K562 (cell line): ENCODE measurements around the gene VPS33A. TPM values are rescaled to one million over a fixed set of nuclear protein-coding genes. Genes with fewer than 3 reads are reported as not detected.

ENCODE experiments used
- ADNP ChIP-seq: fragments of 200-800 bp; sonication (Bioruptor generic); IDR thresholded peaks from 2 replicates; pipeline ENCODE4 v1.6.1; 2016; ENCODE audit warnings: missing genetic modification characterization, missing compliant biosample characterization
- BCL6 ChIP-seq: fragments of 250-450 bp; sonication (Bioruptor Pico); IDR thresholded peaks from 2 replicates; pipeline ENCODE4 v1.4.0; 2020
- CBX2 ChIP-seq: fragments of 200-600 bp; sonication (generic); IDR thresholded peaks from one replicate; pipeline ENCODE4 v1.6.1; 2012; ENCODE audit warnings: mild to moderate bottlenecking, low read length, inconsistent platforms; ENCODE audit not compliant: insufficient read depth, poor library complexity, severe bottlenecking
- GATAD2A ChIP-seq: fragments of 450-650 bp; IDR thresholded peaks from 2 replicates; pipeline ENCODE4 v1.6.1; 2017
- MIER1 ChIP-seq: fragments of 450-650 bp; IDR thresholded peaks from 2 replicates; pipeline ENCODE4 v1.6.1; 2016; ENCODE audit warnings: antibody characterized with exemption, mild to moderate bottlenecking, low read depth
- NFXL1 ChIP-seq: fragments of 450-650 bp; formaldehyde crosslinking; IDR thresholded peaks from 2 replicates; pipeline ENCODE4 v1.4.0; 2021; ENCODE audit warnings: mild to moderate bottlenecking
- POLR2AphosphoS2 ChIP-seq: IDR thresholded peaks from 2 replicates; pipeline ENCODE4 v1.6.1; 2012; ENCODE audit warnings: low read length, improper control_type of control experiment
- RCOR1 ChIP-seq, 2 experiments: IDR thresholded peaks; 2 replicates each; pipeline ENCODE4 v1.6.1; 2012; ENCODE audit warnings: low read depth in 2 of 2, low read length in 2 of 2, borderline replicate concordance in 1 of 2, improper control_type of control experiment in 1 of 2
- RFX1 ChIP-seq: fragments of 450-650 bp; IDR thresholded peaks from 2 replicates; pipeline ENCODE4 v1.6.1; 2016; ENCODE audit warnings: mild to moderate bottlenecking, moderate library complexity
- SAP30 ChIP-seq: fragments of 200-600 bp; sonication (generic); IDR thresholded peaks from 2 replicates; pipeline ENCODE4 v1.6.1; 2012; ENCODE audit warnings: borderline replicate concordance, low read depth, mild to moderate bottlenecking, moderate library complexity, low read length, control low read depth, inconsistent platforms; ENCODE audit not compliant: insufficient read depth, poor library complexity, severe bottlenecking
- SMARCB1 ChIP-seq: IDR thresholded peaks from 2 replicates; pipeline ENCODE4 v1.6.1; 2011; ENCODE audit warnings: improper control_type of control experiment, low read depth; ENCODE audit not compliant: insufficient read length
- STAG1 ChIP-seq: sonication (generic); formaldehyde crosslinking; IDR thresholded peaks from 2 replicates; pipeline ENCODE4 v1.5.0; 2020; ENCODE audit warnings: missing genetic modification reagents, borderline replicate concordance
- ZBTB17 ChIP-seq: fragments of 450-650 bp; formaldehyde crosslinking; IDR thresholded peaks from 2 replicates; pipeline ENCODE4 v1.4.0; 2020; ENCODE audit warnings: mild to moderate bottlenecking
- ZFP36 ChIP-seq: fragments of 150-350 bp; IDR thresholded peaks from 2 replicates; pipeline ENCODE4 v1.6.1; 2018; ENCODE audit warnings: low read length, low read depth; ENCODE audit not compliant: partially characterized antibody
- ZNF133 ChIP-seq: fragments of 250-450 bp; sonication (Bioruptor Pico); IDR thresholded peaks from 2 replicates; pipeline ENCODE4 v1.4.0; 2020; ENCODE audit warnings: mild to moderate bottlenecking
- ZNF175 ChIP-seq: fragments of 200-800 bp; sonication (Bioruptor generic); IDR thresholded peaks from 2 replicates; pipeline ENCODE4 v1.6.1; 2016; ENCODE audit warnings: low read depth, mild to moderate bottlenecking, missing genetic modification characterization, missing compliant biosample characterization
- ZNF3 ChIP-seq: fragments of 250-450 bp; sonication (Bioruptor Pico); IDR thresholded peaks from 2 replicates; pipeline ENCODE4 v1.5.0; 2021; ENCODE audit warnings: mild to moderate bottlenecking, moderate library complexity
- ZNF589 ChIP-seq: fragments of 200-800 bp; sonication (Bioruptor generic); IDR thresholded peaks from 2 replicates; pipeline ENCODE4 v1.6.1; 2016; ENCODE audit warnings: low read depth, missing genetic modification characterization, missing compliant biosample characterization
- ZSCAN32 ChIP-seq: fragments of 450-650 bp; formaldehyde crosslinking; IDR thresholded peaks from 2 replicates; pipeline ENCODE4 v1.4.0; 2020; ENCODE audit warnings: mild to moderate bottlenecking, moderate library complexity
- polyA plus RNA-seq, 8 experiments: library from polyadenylated mRNA; depleted of rRNA in 4 of 8; stranded (reverse) in 5 of 8; unstranded in 3 of 8; fragments of >200 nt; fragmentation: Nextera tagmentation in 2 of 8; fragmentation: Illumina TruSeq in 1 of 8; extraction: Ambion mirVana in 2 of 8; extraction: Trizol in 1 of 8; gene quantifications; 2 replicates each; pipeline versions ENCODE4 v1.2.1 to v1.2.3, GENCODE V29; 2011 to 2014; ENCODE audit warnings: inconsistent platforms in 1 of 8, missing spikeins in 1 of 8
- total RNA-seq, 7 experiments: library from RNA; depleted of rRNA in 6 of 7; stranded (reverse); fragments of >200 nt in 6 of 7; fragmentation: Illumina TruSeq in 2 of 7; extraction: Trizol in 2 of 7; gene quantifications; 2 replicates each; pipeline versions ENCODE4 v1.2.1 to v1.2.3, GENCODE V29; 2011 to 2021; ENCODE audit warnings: low replicate concordance in 1 of 7
- TF ChIP-seq, protein P1 (sequence below): fragments of 250-450 bp; sonication (Bioruptor Pico); IDR thresholded peaks from 2 replicates; pipeline ENCODE4 v1.8.0; 2021; ENCODE audit warnings: borderline replicate concordance, mild to moderate bottlenecking, moderate library complexity; ENCODE audit not compliant: poor library complexity, severe bottlenecking
- TF ChIP-seq, protein P2 (sequence below): fragments of 250-450 bp; sonication (Bioruptor Pico); IDR thresholded peaks from 2 replicates; pipeline ENCODE4 v1.4.0; 2020
- TF ChIP-seq, protein P3 (sequence below): fragments of 450-650 bp; formaldehyde crosslinking; IDR thresholded peaks from 2 replicates; pipeline ENCODE4 v1.4.0; 2022; ENCODE audit warnings: missing genetic modification characterization
- TF ChIP-seq, protein P4 (sequence below): fragments of 450-650 bp; IDR thresholded peaks from 2 replicates; pipeline ENCODE4 v1.6.1; 2016
- TF ChIP-seq, protein P5 (sequence below): fragments of 250-450 bp; sonication (Bioruptor Pico); IDR thresholded peaks from 2 replicates; pipeline ENCODE4 v1.8.0; 2021; ENCODE audit warnings: moderate library complexity, mild to moderate bottlenecking, inconsistent platforms

VPS33A gene
- total and polyA plus RNA-seq, 9 of the 15 experiments (the other 6 are each of a cell fraction or from before 2014, with no cell fraction given): 10.6 to 34.3 (median 25.3) TPM

DNA sequence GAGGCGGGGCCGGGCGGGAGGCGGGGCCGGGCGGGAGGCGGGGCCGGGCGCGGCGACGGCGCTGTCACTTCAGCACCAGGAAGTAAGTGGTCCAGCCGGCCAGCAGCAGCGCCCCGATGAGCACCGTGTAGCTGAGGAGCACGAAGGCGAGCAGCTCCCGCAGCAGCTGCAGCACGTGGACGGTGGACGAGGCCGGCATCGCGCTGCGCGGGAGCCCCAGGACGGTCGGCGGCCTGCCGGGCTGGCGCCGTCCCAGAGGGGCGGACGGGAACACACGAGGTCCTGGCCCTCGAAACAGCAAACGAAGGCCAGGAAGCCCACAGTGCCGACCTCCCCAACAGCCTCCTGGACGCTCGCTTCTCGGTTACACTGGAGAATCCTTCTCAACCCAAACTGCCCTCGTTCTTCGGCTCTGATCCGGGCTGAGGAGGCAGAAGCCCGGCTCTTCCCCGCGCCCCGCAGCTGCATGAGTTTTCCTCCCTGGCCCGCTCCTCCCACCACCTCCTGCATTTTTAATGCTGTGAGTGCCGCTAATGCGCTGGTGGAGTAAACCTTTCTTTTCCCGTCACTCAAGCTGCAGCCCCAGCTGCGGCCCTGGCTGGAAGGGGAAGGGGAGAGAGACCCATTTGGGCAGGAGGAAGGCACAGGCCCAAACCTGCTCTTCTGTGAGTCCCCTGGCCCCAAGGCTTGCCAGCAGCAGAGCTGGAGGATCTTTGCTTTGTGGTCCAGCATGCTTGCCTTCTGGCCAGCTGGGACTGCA, 39.7 kb downstream of the VPS33A start (continued):
- TF ChIP-seq BCL6 (CRISPR knock-in tag) (no peak), ADNP (no peak), ZFP36 (no peak), SAP30 (peak; percentile 88), SMARCB1 (no peak), NFXL1 (CRISPR knock-in tag) (no peak), RCOR1 (IDR thresholded peaks at IDR 0.05; ENCODE audit: borderline replicate concordance in 1 of 2, low read depth in 2 of 2, low read length in 2 of 2) (peak in 1 of 2 experiments; percentile 29; a peak in 1 of 4 replicates), ZNF175 (CRISPR knock-in tag) (0 out of 2 replicates have a peak, but pooled peaks have one; percentile 57), ZNF589 (no peak), ZNF3 (CRISPR knock-in tag) (no peak), MIER1 (peak; percentile 84), GATAD2A (no peak), CBX2 (no peak), STAG1 (CRISPR knock-in tag) (peak; percentile 77; the same call in 1 of the 2 replicates), ZBTB17 (CRISPR knock-in tag) (peak; percentile 72; the same call in 1 of the 2 replicates), POLR2AphosphoS2 (no peak), ZSCAN32 (CRISPR knock-in tag) (no peak), ZNF133 (CRISPR knock-in tag) (no peak), RFX1 (no peak)
- TF ChIP-seq, protein P1, sequence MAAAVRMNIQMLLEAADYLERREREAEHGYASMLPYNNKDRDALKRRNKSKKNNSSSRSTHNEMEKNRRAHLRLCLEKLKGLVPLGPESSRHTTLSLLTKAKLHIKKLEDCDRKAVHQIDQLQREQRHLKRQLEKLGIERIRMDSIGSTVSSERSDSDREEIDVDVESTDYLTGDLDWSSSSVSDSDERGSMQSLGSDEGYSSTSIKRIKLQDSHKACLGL (CRISPR knock-in tag): peak; percentile 85
- TF ChIP-seq, protein P2, sequence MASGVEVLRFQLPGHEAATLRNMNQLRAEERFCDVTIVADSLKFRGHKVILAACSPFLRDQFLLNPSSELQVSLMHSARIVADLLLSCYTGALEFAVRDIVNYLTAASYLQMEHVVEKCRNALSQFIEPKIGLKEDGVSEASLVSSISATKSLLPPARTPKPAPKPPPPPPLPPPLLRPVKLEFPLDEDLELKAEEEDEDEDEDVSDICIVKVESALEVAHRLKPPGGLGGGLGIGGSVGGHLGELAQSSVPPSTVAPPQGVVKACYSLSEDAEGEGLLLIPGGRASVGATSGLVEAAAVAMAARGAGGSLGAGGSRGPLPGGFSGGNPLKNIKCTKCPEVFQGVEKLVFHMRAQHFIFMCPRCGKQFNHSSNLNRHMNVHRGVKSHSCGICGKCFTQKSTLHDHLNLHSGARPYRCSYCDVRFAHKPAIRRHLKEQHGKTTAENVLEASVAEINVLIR (CRISPR knock-in tag): no peak
- TF ChIP-seq, protein P3, sequence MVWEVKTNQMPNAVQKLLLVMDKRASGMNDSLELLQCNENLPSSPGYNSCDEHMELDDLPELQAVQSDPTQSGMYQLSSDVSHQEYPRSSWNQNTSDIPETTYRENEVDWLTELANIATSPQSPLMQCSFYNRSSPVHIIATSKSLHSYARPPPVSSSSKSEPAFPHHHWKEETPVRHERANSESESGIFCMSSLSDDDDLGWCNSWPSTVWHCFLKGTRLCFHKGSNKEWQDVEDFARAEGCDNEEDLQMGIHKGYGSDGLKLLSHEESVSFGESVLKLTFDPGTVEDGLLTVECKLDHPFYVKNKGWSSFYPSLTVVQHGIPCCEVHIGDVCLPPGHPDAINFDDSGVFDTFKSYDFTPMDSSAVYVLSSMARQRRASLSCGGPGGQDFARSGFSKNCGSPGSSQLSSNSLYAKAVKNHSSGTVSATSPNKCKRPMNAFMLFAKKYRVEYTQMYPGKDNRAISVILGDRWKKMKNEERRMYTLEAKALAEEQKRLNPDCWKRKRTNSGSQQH (CRISPR knock-in tag): 0 out of 2 replicates have a peak, but pooled peaks have one; percentile 23
- TF ChIP-seq, protein P4, sequence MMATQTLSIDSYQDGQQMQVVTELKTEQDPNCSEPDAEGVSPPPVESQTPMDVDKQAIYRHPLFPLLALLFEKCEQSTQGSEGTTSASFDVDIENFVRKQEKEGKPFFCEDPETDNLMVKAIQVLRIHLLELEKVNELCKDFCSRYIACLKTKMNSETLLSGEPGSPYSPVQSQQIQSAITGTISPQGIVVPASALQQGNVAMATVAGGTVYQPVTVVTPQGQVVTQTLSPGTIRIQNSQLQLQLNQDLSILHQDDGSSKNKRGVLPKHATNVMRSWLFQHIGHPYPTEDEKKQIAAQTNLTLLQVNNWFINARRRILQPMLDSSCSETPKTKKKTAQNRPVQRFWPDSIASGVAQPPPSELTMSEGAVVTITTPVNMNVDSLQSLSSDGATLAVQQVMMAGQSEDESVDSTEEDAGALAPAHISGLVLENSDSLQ: no peak
- TF ChIP-seq, protein P5, sequence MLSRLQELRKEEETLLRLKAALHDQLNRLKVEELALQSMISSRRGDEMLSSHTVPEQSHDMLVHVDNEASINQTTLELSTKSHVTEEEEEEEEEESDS (CRISPR knock-in tag): no peak
